Measurements from ENCODE around the gene CNOT11. TPM values are rescaled to one million over a fixed set of nuclear protein-coding genes. Genes with fewer than 3 reads are reported as not detected.

CNOT11 gene
- total and polyA plus RNA-seq, 2 of the 13 experiments (the other 11 are each of a cell fraction or from before 2014, with no cell fraction given) = 114 to 209 TPM

- TF ChIP-seq HOXA7 (CRISPR knock-in tag; IDR thresholded peaks at IDR 0.05) = no peak
- no peak for TF ChIP-seq FOXA1 (IDR thresholded peaks at IDR 0.05)
- peak; percentile 53 for TF ChIP-seq FOXA1 (CRISPR knock-in tag; IDR thresholded peaks at IDR 0.05)
- peak; percentile 67; the same call in 1 of the 2 replicates for TF ChIP-seq TFE3 (CRISPR knock-in tag; IDR thresholded peaks at IDR 0.05)
- peak; percentile 94 for TF ChIP-seq BORCS8-MEF2B (CRISPR knock-in tag; IDR thresholded peaks at IDR 0.05)
- TF ChIP-seq SYNCRIP (IDR thresholded peaks at IDR 0.05; ENCODE audit: insufficient read depth, low read depth, low read length) = no peak
- peak; percentile 71; the same call in 1 of the 2 replicates for TF ChIP-seq ESRRA (CRISPR knock-in tag; IDR thresholded peaks at IDR 0.05; ENCODE audit: low read depth)
- TF ChIP-seq TRIM24 (CRISPR knock-in tag; IDR thresholded peaks at IDR 0.05) = peak; percentile 80; the same call in 1 of the 2 replicates
- peak; percentile 100 for TF ChIP-seq ZNF512B (CRISPR knock-in tag; IDR thresholded peaks at IDR 0.05; ENCODE audit: borderline replicate concordance)
- TF ChIP-seq KDM5B (CRISPR knock-in tag; IDR thresholded peaks at IDR 0.05; ENCODE audit: borderline replicate concordance) = peak; percentile 98
- no peak for TF ChIP-seq U2AF1 (optimal IDR thresholded peaks at IDR 0.05; ENCODE audit: low read depth, low read length)
- TF ChIP-seq ZNF382 (CRISPR knock-in tag; IDR thresholded peaks at IDR 0.05; ENCODE audit: borderline replicate concordance) = no peak
- TF ChIP-seq ZNF367 (CRISPR knock-in tag; IDR thresholded peaks at IDR 0.05; ENCODE audit: borderline replicate concordance) = peak; percentile 81
- no peak for TF ChIP-seq PHB2 (IDR thresholded peaks at IDR 0.05; ENCODE audit: partially characterized antibody)
- no peak for TF ChIP-seq SCMH1 (CRISPR knock-in tag; IDR thresholded peaks at IDR 0.05; ENCODE audit: borderline replicate concordance)
- peak; percentile 88; the same call in 1 of the 2 replicates for TF ChIP-seq ZNF589 (CRISPR knock-in tag; conservative IDR thresholded peaks at IDR 0.05)
- TF ChIP-seq ZNF326 (CRISPR knock-in tag; IDR thresholded peaks at IDR 0.05; ENCODE audit: borderline replicate concordance) = no peak
- TF ChIP-seq ZNF746 (CRISPR knock-in tag; IDR thresholded peaks at IDR 0.05) = no peak
- peak; percentile 41; the same call in 1 of the 2 replicates for TF ChIP-seq ZNF280D (CRISPR knock-in tag; IDR thresholded peaks at IDR 0.05)
- TF ChIP-seq NFRKB (IDR thresholded peaks at IDR 0.05) = no peak
- no peak for TF ChIP-seq ZNF562 (CRISPR knock-in tag; IDR thresholded peaks at IDR 0.05; ENCODE audit: borderline replicate concordance)
These were observed 55.9 kb downstream of the CNOT11 start, which contains the start of gene RNF149 (continued) for GRCh38 chr2:101308432-101309210.

All from HepG2 (cell line).